BE2C (cell line): ENCODE results near the gene TYMP.

Experiments
- DNase-seq: peaks from one replicate; pipeline ENCODE4 v3.0.0-alpha.2; 2020
- H3K27me3 ChIP-seq: fragments of 250-450 bp; sonication (Bioruptor Pico); 2 replicates; pipeline ENCODE4 v1.5.1; 2020; ENCODE audit warnings: mild to moderate bottlenecking
- H3K36me3 ChIP-seq: fragments of 250-450 bp; sonication (Bioruptor Pico); 2 replicates; pipeline ENCODE4 v1.5.1; 2020; ENCODE audit warnings: mild to moderate bottlenecking
- H3K4me1 ChIP-seq: fragments of 250-450 bp; sonication (Bioruptor Pico); 2 replicates; pipeline ENCODE4 v1.5.1; 2020
- H3K4me3 ChIP-seq: 2 replicates; pipeline ENCODE4 v1.5.1; 2011; ENCODE audit warnings: low read depth, low read length
- H3K9me3 ChIP-seq: fragments of 250-450 bp; sonication (Bioruptor Pico); 2 replicates; pipeline ENCODE4 v1.5.1; 2020
- TF ChIP-seq, protein P1 (sequence below): IDR thresholded peaks from 2 replicates; pipeline ENCODE4 v1.5.1; 2012; ENCODE audit warnings: mild to moderate bottlenecking, low read depth, low read length

Gene TYMP

DNA sequence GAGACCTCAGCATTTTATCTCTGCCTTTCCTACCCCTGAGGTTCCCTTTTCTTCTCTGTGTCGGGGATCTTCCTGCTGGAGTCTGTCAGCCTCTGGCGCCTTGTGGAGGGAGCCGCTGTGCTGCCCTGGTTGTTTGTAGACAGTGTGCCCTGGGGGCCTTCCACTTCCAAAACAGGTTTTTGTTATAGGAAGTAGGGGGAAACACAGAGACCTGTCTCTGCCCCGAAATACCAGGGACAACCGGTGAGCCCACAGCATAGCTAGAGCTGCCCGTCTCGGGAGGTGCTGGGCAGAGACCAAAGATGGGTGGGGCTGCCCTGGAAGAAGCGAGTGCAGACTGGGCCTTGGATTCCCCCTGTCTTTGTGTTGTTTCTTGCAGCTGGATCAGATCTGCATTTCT, 13.7 kb downstream of the TYMP start:
- no peak for DNase-seq

DNA sequence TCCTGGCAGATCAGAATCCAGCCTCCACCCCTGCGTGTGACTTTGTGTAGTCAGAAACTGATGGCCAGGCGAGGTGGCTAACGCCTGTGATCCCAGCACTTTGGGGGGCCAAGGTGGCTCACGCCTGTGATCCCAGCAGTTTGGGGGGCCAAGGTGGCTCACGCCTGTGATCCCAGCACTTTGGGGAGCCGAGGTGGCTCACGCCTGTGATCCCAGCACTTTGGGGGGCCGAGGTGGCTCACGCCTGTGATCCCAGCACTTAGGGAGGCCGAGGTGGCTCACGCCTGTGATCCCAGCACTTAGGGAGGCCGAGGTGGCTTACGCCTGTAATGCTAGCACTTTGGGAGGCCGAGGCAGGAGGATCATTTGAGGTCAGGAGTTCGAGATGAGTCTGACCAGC, 16.6 kb downstream of the TYMP start:
- TF ChIP-seq, protein P1, sequence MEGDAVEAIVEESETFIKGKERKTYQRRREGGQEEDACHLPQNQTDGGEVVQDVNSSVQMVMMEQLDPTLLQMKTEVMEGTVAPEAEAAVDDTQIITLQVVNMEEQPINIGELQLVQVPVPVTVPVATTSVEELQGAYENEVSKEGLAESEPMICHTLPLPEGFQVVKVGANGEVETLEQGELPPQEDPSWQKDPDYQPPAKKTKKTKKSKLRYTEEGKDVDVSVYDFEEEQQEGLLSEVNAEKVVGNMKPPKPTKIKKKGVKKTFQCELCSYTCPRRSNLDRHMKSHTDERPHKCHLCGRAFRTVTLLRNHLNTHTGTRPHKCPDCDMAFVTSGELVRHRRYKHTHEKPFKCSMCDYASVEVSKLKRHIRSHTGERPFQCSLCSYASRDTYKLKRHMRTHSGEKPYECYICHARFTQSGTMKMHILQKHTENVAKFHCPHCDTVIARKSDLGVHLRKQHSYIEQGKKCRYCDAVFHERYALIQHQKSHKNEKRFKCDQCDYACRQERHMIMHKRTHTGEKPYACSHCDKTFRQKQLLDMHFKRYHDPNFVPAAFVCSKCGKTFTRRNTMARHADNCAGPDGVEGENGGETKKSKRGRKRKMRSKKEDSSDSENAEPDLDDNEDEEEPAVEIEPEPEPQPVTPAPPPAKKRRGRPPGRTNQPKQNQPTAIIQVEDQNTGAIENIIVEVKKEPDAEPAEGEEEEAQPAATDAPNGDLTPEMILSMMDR, result no peak
- H3K27me3 ChIP-seq, result no peaks in the 10 kb centered on the region
- H3K4me3 ChIP-seq, result no peak overlapping the region
- H3K4me1 ChIP-seq, result no peaks in the 10 kb centered on the region
- DNase-seq, result no peak
- no peaks in the 10 kb centered on the region for H3K9me3 ChIP-seq
- peaks cover 34% of the 10 kb centered on the region for H3K36me3 ChIP-seq

More for the DNA sequence above, 13.7 kb downstream of the TYMP start:
- H3K4me1 ChIP-seq, result no peaks in the 10 kb centered on the region
- H3K36me3 ChIP-seq, result peaks cover 54% of the 10 kb centered on the region
- no peaks in the 10 kb centered on the region for H3K9me3 ChIP-seq
- H3K27me3 ChIP-seq, result no peaks in the 10 kb centered on the region
- TF ChIP-seq, protein P1, result no peak
- H3K4me3 ChIP-seq, result no peak overlapping the region

DNA sequence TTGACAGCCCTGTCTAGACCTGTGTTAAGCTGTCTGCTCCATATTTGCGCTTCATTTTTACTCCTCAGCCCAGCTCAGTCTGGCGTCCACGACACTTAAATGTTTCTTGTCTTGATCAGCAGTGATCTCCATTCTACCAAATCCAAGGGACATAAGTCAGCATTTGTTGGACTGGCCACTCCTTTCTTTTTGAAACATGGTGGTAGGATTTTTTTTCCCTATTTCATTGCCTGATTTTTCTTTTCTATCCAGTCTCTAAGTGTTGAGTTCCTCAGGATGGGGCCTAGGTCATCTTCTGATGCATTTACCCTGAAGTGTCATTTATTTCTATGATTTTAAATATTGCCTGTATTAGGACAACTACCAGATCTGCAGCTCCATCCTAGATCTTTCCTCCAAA, 20.9 kb downstream of the TYMP start:
- TF ChIP-seq, protein P1, result no peak
- Histone ChIP-seq H3K27me3 (no peaks in the 10 kb centered on the region), H3K36me3 (peaks cover 36% of the 10 kb centered on the region), H3K4me3 (peak overlapping the region; percentile 94), H3K4me1 (no peaks in the 10 kb centered on the region), H3K9me3 (no peaks in the 10 kb centered on the region)
- no peak for DNase-seq

DNA sequence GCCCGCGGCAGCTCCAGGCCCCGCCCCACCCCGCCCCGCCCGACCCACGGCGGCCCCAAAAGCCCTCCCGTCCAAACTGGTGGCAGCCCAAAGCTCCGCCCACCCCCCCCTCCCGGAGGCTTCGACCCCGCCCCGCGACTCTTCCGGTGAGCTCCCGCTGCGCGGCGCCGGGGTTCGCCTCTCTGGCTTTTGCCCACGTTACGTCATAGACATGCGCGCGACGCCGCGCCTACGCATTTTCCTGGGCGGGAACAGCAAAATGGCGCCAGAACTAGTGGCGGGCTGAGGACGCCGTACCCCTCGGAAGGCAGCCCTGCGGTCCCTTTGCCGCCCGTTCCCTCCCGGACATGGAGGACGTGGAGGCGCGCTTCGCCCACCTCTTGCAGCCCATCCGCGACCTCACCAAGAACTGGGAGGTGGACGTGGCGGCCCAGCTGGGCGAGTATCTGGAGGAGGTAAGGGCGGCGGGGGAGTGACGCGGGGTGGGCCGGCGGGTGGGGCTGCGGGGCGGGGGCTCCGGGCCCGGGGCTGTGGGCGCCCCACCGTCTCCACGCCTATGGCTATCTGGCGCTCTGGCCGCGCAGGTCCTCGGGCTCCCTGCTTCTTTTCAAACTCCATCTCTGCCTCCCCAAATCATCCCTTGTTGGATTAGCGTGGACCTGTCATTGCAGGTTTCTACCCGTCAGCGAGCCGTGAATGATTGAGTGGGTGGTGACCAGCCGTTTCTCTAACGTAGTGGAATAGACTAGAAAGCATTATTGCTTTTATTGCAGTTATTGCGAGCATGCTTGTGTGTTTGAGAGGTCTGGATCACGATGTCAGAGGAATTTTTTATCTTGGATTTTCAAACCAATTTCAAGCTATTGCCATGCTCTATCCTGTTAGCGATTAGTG, 21.6 kb downstream of the TYMP start, which contains the start of gene NCAPH2:
Gene NCAPH2 (plus strand): TSS at position 234 of the 894 bp plus-strand sequence. CDS start 114 bp downstream, at position 348.
- TF ChIP-seq, protein P1, result no peak
- Histone ChIP-seq H3K36me3 (peaks cover 37% of the 10 kb centered on the region), H3K27me3 (no peaks in the 10 kb centered on the region), H3K4me1 (no peaks in the 10 kb centered on the region), H3K9me3 (no peaks in the 10 kb centered on the region), H3K4me3 (peak within 1 kb of the TSS; percentile 94)
- DNase-seq, result peak; percentile 98

DNA sequence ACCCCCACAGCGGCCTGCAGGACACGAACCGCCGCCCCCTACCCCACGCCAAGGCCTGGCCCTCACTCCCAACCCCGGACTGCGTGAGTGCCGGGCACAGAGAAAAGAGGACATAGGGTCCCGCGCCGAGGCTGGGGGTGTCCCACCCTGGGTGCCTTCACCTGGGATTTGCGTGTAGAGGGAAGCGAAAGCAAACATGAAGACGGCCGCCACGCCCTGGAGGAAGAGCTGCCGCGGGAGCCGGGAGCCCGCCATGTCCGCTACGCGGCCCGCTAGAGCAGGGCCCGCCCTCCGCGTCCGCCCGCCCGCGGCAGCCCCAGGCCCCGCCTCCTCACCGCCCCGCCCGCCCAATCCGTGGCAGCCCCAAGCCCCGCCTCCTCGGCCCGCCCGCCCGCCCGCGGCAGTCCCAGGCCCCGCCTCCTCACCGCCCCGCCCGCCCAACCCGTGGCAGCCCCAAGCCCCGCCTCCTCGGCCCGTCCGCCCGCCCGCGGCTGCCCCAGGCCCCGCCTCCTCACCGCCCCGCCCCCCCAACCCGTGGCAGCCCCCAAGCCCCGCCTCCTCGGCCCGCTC, 22.3 kb downstream of the TYMP start, which contains the start of gene LMF2:
Gene LMF2 (minus strand): TSS at position 282 of the 570 bp plus-strand sequence. CDS start 27 bp downstream, at position 255.
- Histone ChIP-seq H3K36me3 (peaks cover 36% of the 10 kb centered on the region), H3K4me1 (no peaks in the 10 kb centered on the region), H3K27me3 (no peaks in the 10 kb centered on the region), H3K9me3 (no peaks in the 10 kb centered on the region), H3K4me3 (peak within 1 kb of the TSS; percentile 94)
- TF ChIP-seq, protein P1, result no peak
- DNase-seq, result peak; percentile 95
